WTC11 (cell line): ENCODE data around the gene ETS1.

Source experiments
- CREM ChIP-seq: sonication (generic); formaldehyde crosslinking; IDR thresholded peaks from 2 replicates; pipeline ENCODE4 v1.8.1; 2022; ENCODE audit warnings: mild to moderate bottlenecking, missing genetic modification reagents, moderate library complexity
- CTCF ChIP-seq: fragments of 200-600 bp; IDR thresholded peaks from 2 replicates; pipeline ENCODE4 v1.8.0; 2022; ENCODE audit warnings: antibody characterized with exemption
- ELF4 ChIP-seq: sonication (generic); formaldehyde crosslinking; IDR thresholded peaks from 2 replicates; pipeline ENCODE4 v1.8.1; 2022; ENCODE audit warnings: low read depth, mild to moderate bottlenecking, moderate library complexity, missing genetic modification reagents
- FOXJ3 ChIP-seq: sonication (generic); formaldehyde crosslinking; IDR thresholded peaks from 2 replicates; pipeline ENCODE4 v1.9.0; 2021; ENCODE audit warnings: missing genetic modification reagents, mild to moderate bottlenecking, borderline replicate concordance
- IRF1 ChIP-seq: sonication (generic); formaldehyde crosslinking; IDR thresholded peaks from 2 replicates; pipeline ENCODE4 v1.8.0; 2023; ENCODE audit warnings: missing genetic modification reagents
- KAT7 ChIP-seq: sonication (generic); formaldehyde crosslinking; IDR thresholded peaks from 2 replicates; pipeline ENCODE4 v1.8.1; 2023; ENCODE audit warnings: missing genetic modification reagents, mild to moderate bottlenecking, borderline replicate concordance
- MLX ChIP-seq: sonication (generic); formaldehyde crosslinking; IDR thresholded peaks from 2 replicates; pipeline ENCODE4 v1.8.1; 2023; ENCODE audit warnings: mild to moderate bottlenecking, missing genetic modification reagents, moderate library complexity
- NR3C1 ChIP-seq: sonication (generic); formaldehyde crosslinking; conservative IDR thresholded peaks from 2 replicates; pipeline ENCODE4 v1.8.1; 2023; ENCODE audit warnings: low read depth, mild to moderate bottlenecking, missing genetic modification reagents
- RELA ChIP-seq: sonication (generic); formaldehyde crosslinking; IDR thresholded peaks from 2 replicates; pipeline ENCODE4 v1.8.1; 2022; ENCODE audit warnings: missing genetic modification reagents, mild to moderate bottlenecking, borderline replicate concordance
- ZNF219 ChIP-seq: sonication (generic); formaldehyde crosslinking; IDR thresholded peaks from 2 replicates; pipeline ENCODE4 v1.8.0; 2023; ENCODE audit warnings: missing genetic modification reagents, mild to moderate bottlenecking, borderline replicate concordance
- ZNF232 ChIP-seq: sonication (generic); formaldehyde crosslinking; IDR thresholded peaks from 2 replicates; pipeline ENCODE4 v1.8.0; 2022; ENCODE audit warnings: mild to moderate bottlenecking, missing genetic modification reagents

GRCh38 chr11:128523641-128524040 lies 63.7 kb downstream of the ETS1 start:
- TF ChIP-seq ZNF219 (CRISPR knock-in tag) (no peak), CTCF (no peak), MLX (CRISPR knock-in tag) (no peak), CREM (CRISPR knock-in tag) (no peak), KAT7 (CRISPR knock-in tag) (no peak), IRF1 (CRISPR knock-in tag) (no peak), FOXJ3 (CRISPR knock-in tag) (no peak), ELF4 (CRISPR knock-in tag) (no peak), NR3C1 (no peak), RELA (CRISPR knock-in tag) (no peak), ZNF232 (CRISPR knock-in tag) (no peak)
